ENCODE data around the gene EHD3.
A peak's percentile ranks its signal among the peaks of the same experiment; 100 is the strongest.

EHD3 gene

DNA sequence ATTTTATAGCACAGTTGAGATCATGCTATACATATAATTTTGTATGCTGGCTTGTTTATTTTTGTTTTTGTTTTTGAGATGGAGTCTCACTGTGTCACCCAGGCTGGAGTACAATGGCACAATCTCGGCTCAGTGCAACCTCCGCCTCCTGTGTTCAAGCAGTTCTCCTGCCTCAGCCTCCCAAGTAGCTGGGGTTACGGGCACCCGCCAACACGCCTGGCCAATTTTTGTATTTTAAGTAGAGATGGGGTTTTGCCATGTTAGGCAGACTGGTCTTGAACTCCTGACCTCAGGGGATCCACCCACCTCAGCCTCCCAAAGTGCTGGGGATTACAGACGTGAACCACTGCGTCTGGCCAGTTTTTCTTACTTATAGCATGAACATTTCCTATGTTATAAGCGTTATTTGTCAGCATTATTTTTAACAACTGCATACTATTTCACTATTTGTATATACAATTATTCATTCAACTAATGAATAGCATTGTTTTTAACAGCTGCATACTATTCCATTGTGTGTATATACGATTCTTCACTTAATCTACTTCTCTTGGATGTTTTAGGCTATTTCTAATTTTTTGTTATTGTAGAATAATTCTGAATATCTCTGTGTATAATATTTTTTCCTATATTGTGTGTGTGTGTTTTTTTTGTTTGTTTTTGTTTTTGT is 3.5 kb downstream of the EHD3 start:
- no peak for DNase-seq

DNA sequence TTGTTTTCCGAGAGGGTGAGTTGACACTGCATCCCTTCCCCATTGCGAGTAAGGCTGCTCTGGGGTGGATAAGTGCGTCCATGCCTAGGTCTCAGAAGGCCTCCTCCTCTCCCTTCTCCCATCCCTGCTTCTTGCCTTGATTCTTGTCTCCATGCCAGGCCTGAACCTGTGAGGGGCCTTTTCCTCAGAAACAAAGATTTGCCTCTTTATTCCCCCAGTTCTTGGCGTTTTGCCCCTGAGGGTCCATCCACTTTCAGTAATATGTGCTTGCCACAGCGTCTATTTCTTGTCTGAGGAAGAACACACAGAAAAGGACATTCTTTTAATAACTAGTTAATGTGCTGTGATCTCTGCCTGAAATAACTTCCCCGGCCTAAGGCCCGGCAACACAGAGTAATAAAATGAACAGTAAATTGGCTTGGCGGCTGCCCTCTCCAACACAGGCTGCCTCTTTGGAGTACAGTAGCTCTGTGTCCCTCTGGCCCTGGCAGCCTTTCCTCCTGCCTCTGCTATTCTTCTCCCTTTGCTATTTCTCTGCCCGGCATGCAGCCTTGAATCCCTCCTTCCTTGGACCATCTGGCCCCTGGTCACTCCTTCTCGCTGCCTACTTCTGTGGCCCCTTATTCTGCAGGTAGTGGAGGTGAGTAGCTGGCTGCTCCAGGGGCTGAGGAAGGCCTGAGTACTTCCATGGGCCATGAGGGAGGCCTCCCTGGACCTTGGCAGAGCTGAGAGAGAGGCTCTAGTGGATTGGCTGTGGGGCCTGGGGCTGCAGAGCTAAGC is 4.4 kb downstream of the EHD3 start:
- DNase-seq = peak in 10 of 14 donors; percentile 23 to 53 (median 42)

DNA sequence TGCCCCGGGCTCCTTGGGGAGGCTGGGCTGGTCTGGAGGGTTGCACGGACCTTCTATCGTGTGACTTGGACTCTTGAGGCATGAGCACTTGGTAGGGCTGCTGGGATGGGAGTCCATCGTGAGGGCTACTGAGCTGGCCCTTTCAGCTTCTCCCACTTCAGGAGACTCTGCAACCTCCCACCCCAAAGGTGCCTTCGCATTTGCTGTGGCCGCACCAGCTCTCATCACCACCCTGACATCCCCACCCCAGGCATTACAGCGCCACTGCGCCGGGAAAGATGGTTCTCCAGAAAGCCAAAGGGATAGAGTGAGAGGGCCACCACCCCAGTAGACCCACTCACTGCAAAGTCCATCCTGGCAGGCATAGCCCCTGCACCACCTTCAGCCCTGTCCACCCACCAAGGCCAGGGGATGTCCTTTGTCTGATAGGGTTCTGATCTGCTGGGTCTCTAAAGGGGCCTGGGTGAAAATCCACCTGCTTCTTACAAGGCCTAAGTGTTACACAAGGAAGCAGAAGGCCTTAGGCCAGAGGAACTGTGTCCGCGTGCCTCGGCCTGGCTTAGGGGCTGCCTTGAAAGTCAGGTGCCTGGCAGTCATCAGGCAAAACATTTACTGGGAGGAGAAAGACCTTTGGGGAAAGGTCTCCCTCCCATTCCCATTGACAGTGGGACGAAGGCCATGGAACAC is 5.1 kb downstream of the EHD3 start:
- no peak for DNase-seq

DNA sequence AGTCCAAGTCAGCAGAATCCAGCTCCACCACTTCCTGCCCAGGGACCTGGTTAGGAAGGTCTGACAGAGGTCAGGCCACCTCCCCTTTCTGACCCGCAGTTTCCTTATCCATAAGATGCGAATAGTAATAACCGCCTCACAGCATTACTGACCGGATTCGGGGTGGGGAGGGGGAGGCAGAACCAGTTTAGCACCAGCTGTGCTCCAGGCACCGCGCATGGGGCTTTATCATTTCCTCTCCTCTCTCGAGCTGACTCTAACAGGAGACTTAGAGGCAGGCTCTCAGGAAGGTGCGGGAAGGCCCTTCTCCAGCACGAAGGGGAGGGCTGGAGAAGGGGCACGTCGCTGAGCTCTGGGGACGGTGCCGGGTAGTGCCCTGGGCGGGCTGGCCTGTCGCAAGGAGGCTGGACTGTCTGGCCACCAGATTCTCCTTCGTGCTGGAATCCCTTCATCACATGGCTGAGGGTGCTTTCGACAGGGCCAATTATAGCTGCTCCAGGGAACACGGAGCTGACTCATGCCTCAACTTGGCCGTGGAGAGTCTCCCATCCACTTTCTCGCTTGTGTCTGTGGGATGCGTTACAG is 5.7 kb downstream of the EHD3 start:
- peak in 8 of 14 donors; percentile 22 to 79 (median 34) for DNase-seq

DNA sequence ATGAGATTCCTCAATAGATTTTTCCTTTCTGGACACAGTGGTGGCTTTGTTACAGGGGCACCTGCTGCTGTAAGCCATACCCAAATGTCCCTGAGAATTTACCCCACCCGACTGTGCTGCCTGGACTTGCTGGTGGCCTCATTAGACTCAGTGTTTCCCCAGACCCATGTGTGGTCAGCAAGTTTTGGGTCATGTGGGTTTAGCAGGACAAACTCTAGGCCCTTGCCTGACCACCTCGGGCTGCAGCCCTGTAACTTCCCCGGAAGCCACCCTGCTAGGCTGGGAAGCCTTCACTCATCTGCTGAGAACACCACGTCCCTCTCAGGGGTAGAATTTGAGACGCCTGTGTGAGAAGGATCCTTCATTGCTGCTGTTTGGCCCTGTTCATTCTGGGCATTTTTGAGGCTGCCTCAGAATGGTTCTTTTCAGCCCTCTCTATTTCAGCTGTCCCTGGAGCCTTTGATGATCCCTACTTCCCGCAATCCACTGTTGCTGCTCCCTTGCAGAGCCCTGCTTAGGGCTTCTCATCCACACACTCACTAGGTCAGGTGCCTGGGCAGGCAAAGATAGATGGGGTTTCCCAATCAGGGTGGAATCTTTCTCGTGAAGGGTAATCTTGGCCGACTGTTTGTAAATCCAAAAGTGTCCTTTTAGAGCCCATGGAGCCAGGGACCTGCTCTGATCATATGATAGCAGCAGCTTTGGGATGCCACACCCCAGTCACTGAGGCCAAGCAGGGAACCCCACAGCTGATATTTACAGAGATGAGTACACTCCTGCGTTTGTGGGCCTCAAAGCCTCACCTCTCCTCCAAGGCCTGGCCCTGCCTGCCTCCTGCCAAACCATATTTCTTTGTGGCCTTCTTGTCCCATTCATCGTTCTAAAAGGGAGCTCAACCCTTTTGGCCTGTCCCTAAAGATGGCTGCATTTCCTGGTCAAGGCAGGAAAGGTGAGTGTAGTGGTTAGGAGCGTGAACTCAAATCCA is 6.7 kb downstream of the EHD3 start:
- no peak for DNase-seq

DNA sequence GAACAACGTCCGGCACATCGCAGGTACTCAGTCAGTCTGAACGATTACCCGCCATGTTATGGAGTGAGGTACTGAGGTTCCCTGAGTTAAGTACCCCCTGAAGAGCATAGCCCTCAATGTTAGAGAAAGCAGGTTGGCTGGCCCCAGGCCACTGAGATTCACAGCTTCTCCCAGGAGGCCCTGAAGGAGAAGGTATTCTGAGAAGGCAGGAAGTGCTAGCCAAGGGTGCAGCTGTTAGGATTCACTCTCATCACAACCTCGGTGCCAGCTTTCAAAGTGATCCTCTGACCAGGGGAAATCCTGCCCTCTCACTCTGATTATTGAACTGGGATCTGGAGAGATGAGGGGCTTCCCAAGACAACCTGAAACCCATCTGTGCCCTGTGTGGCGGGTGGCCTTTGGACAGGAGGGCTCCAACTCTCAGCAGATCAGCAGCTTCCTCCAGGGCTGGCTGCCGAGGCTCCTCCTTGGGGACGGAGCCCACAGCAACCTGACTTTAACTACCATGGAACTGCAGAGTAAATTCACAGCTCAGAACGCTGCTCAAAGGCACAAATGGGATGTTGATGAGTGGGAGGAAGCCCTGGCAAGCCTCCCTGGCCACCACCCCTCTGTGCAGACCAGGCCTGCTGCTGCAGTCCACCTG is 7.8 kb downstream of the EHD3 start:
- DNase-seq = no peak

DNA sequence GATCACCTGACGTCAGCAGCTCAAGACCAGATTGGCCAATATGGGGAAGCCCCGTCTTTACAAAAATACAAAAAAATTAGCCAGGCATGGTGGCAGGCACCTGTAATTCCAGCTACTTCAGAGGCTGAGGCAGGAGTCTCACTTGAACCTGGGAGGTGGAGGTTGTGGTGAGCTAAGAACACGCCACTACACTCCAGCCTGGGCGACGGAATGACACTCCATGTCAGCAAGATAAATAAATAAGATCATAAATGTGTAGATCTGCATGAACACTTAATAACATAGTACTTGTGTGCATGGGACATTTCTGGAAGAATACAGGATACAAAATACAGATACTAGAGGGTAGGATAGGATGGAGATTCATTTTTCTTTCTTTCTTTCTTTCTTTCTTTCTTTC is 9.1 kb downstream of the EHD3 start:
- no peak for DNase-seq

DNA sequence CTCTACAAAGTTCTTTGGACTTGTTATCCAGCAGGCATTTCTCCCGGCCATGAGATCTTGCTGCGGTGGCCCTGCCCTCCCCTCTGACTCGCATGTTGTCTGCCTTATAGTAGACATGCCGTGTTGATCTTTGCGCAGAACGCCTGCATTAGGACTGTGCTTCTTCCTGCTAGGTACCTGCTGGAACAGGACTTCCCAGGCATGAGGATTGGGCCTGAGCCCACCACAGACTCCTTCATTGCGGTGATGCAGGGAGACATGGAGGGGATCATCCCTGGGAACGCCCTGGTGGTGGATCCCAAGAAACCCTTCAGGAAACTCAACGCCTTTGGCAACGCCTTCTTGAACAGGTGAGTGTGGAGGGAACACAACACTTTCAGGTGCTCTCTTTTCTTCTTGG is 10.1 kb downstream of the EHD3 start:
- no peak for DNase-seq

DNA sequence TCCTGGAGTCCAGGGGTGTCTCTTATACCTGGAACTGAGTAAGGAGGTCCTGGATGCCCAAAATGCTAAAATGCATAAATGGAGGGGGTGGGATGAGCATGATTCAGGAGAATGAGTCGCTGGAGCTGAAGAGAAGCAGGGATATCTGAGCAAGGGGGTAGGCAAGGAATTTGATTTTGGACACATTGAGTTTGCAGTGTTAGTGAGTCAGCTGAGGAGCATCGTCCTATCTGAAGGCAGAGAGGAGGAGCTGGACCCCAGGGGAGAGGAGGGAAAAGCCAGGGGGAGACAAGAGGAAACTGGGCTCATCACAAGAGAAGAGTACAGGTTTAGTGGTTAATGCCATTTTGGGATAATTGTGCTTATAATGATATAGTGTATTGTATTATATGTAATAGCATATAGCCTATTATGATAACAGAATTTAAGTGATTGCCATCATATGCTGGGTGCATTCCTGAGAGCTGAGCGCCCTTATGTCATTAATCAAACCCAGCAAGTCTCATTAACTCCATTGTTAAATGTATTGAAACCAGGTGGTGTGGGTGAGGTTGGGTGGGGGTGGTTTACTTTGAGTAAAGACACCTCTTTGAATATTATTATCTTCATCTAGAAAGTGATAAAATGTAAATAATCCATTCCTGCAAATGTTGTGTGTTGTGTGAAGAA is 12.4 kb downstream of the EHD3 start:
- DNase-seq = no peak

DNA sequence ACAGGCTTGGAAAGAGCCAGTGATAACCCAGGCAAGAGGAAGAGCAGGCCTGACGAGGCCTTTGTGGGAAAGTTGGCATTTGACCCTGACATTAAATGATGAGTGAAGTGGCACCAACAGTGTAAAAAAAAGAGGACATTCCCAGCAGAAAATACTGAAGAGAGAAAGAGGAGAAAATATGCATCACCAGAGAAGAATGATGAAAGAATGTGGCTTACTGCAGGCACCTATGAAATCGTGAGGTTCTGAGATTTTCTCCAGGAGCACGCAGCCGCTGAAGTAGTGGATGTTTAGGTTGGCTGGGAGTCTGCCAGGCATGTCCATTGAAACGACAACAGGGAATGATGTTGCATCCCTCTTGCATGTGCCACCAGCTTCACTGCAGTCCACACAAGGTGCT is 13.8 kb downstream of the EHD3 start:
- DNase-seq = no peak

DNA sequence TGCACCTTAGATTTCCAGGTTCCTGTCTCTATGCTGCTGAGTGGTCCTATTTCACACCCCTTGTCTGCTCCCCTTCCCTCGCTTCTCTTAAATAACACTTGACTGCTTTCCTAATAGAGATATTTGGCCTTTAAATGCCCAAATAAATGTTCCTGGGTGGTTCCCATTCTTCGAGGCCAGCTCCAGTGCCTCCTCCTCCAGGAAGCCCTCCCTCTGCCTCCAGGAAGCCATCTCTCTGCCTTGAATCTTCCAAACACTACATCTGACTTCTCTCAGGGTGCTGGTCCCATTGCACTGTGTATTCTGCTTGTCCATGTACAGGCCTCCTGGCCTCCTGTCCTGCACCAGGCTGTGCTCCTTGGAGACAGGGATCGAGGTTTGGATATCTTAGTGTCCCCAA is 14.2 kb downstream of the EHD3 start:
- no peak for DNase-seq

DNA sequence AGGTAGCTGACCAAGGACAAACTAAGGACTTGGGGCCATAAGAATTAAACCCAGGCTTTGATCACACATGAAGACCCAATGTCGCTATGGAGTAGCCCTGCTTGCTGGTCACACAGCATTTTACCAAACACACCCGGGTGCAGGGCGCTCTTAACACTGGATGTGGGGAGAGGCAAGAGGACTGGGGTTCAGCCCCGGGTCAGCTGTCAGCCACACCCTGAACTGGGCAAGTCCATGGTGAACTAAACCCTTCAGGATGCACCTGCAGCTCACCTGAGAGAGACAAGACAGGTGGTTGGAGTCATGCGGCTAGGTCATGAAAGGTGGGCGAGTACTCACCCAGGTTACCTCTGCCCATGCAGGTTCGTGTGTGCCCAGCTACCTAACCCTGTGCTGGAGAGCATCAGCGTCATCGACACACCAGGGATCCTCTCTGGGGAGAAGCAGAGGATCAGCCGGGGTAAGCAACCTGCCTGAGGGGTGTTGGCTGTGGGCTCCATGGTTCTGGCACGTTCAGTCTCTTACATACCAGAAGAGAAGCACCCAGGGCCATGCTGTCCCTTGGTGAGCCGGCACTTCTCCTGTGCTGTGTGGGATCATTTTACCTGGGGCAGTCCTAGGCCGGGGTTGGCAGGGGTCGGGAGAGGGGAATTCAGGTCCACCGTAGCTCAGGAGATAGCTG is 15.2 kb downstream of the EHD3 start:
- no peak for DNase-seq

DNA sequence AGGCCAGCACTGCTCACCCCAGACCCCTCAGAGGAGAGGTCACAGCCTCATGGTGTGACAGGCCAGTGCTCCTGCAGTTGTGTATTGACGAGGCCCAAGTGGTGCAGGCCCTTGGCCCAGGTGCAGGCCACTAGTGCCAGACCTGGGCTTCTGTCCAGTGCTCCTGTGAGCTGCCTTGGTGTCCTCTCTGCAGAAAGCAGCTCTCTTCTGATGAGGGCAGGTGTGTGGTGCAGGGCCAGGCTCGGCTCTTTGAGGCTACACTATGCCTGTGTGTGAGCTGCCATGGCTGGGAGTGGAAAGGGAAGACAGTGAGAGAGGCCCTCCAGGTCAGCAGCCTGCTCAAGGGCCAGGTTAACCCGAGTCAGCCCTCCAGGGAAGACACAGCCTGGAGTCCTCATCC is 17.1 kb downstream of the EHD3 start:
- peak in 1 of 14 donors; percentile 47 for DNase-seq

DNA sequence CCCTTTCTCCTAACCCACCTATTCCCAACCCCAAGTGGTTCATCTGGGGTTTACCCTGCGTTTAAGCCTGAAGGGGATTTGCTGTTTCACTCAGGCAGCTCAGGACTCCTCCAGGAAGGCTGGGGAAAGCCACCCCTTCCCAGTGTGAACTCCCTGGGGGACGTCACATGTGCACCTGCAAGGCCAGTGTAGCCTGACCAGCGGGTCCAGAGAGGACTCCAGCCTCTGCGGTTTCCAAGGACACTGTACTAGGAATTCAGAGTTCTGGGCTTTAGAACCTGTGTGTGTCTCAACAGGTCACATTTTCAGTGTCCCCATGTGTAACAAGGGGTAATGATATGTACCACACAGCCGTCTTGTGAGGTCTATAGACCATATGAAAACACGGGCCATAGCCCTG is 17.9 kb downstream of the EHD3 start:
- no peak for DNase-seq

DNA sequence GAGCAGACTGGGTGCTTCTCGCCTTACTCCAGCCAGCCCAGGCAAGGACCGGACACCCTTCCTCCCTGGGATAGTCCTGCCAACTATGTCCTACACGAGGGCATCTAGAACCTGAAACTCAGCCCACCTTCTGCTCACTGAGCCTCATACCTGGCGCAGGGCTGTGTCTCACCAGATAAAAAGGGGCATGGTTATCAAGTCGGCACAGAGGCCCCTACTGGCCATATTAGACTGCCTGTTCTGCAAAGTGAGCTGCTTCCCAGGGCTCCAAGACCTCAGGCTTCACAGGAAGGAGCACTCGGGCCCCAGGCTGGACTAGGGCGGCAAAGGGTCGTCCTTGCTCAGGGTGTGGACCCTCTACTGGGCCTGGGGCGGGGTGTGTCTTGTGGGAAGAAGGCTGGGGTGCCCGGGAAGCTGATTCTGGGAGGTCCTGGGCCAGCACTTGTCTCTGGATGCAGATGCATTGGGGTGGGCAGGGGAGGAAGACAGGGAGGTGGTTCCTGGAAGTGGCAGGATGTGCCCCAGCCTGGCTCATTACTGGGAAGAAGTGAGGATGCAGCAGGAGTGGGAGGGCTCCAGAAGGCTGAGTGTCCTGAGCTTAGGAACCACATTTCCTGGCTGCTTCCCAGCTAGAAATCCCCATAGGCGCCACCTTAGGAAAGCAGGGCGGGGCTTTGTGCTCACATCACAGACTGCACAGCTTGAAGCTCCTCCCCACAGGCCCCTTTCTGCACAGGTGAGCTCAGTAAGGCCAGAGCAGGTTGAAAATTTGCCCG is 19.6 kb downstream of the EHD3 start:
- no peak for DNase-seq

DNA sequence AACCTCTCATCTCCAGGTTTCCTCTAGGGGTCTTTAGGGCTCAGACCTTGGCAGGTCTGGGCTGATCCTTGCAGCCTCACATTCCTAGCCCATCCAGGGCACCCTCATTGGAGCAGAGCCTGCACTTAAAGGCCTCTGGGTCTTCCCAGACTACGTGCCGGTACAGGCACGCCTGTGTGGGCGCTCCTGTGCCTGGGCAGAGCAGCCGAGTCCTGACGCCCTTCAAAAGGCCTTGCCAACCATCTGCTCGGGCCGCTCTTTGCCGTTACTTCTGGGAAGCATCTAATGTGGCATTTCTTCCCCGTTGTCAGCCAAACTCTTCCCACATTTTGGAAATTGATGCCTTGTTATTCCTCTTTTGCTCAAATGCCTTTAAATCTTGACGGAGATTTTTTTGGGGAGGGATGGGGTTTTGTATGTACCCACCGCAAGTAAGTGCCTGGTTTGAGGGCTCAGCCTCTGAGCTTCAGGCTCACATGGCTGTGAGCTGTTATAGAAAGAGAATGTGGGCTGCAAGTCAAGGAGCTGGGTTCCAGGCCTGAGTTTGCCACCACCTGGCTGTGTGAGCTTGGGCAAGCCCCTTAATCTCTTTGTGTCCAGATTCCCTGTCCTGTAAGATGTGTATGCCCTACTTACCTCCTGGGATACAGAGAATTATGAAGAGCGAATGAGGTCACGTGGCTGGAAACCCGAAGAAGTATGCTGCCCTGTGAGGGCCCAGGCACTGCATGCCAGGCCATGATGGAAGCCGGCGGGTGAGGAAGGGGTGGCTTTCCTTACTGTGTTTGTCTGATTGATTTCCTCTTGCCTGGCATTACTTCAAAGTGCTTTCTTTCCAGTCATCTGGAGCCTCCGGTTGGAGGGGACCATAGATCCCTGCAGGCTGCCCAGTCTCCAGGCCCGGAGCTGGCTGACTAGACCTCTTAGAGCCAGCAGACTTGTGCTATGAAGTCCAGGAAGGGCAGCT is 20.6 kb downstream of the EHD3 start:
- DNase-seq = peak in 1 of 14 donors; percentile 29

DNA sequence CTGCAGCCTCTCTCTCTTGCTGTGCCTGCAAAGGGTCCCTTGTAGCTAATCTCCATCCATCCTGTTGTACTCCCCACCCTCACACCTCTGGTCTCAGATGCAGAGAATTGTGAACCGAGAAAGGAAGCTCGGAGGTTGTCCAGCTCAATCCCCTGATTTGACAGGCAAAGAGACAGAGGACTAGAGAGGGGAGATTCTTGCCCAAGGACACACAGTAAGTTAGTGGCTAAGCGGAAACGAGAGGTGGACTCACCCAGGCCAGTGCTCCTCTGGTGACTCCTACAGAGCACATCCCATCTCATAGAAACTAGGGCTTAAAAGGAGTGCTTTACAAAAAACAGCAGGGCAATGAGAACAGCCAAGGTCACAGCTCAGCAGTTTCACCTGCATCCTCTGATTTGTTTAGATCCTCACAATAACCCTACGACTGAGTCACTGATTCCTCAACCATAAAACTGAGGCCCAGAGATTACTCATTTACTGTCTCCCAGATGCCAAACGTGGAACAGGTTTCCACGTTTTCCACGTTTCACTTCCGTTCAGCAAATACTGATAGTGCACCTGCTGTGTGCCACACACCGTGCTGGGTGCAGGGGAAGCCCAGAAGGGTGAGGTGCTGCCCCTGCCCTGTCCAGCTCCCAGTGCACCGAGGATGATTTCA is 22.1 kb downstream of the EHD3 start:
- DNase-seq = no peak

Measured in C1 segment of cervical spinal cord (tissue), 14 donors.